Mesenchymal stem cell (in vitro differentiated cells and primary cell): ENCODE results near the gene METTL8.
A peak's percentile ranks its signal among the peaks of the same experiment; 100 is the strongest.

Source experiments
- DNase-seq: peaks from one replicate; pipeline ENCODE4 v3.0.0-alpha.2; 2013
- H2AFZ ChIP-seq: one replicate; pipeline ENCODE4 v1.6.1; 2013; ENCODE audit warnings: low read depth, mild to moderate bottlenecking, control low read depth, inconsistent platforms, low read length, moderate library complexity
- H2AK5ac ChIP-seq: 2 replicates; pipeline ENCODE4 v1.6.1; 2013; ENCODE audit warnings: low read length, moderate library complexity, mild to moderate bottlenecking, inconsistent platforms; ENCODE audit not compliant: severe bottlenecking
- H2BK120ac ChIP-seq: one replicate; pipeline ENCODE4 v1.6.1; 2013; ENCODE audit warnings: low read depth, mild to moderate bottlenecking, inconsistent platforms, low read length, moderate library complexity
- H2BK12ac ChIP-seq, 2 experiments: one replicate each; pipeline ENCODE4 v1.6.1; 2013; ENCODE audit warnings: inconsistent platforms in 2 of 2, low read length in 2 of 2, mild to moderate bottlenecking in 2 of 2, moderate library complexity in 2 of 2, control low read depth in 1 of 2
- H2BK15ac ChIP-seq: one replicate; pipeline ENCODE4 v1.6.1; 2013; ENCODE audit warnings: mild to moderate bottlenecking, low read depth, inconsistent platforms; ENCODE audit not compliant: poor library complexity, severe bottlenecking
- H2BK5ac ChIP-seq: 2 replicates; pipeline ENCODE4 v1.6.1; 2013; ENCODE audit warnings: low read depth, mild to moderate bottlenecking, low read length, control low read depth, inconsistent platforms; ENCODE audit not compliant: poor library complexity, severe bottlenecking
- H3K14ac ChIP-seq, 2 experiments: one replicate each; pipeline ENCODE4 v1.6.1; 2013; ENCODE audit warnings: inconsistent platforms in 2 of 2, low read length in 2 of 2, control low read depth in 1 of 2, mild to moderate bottlenecking in 1 of 2, moderate library complexity in 1 of 2
- H3K18ac ChIP-seq, 2 experiments: one replicate each; pipeline ENCODE4 v1.6.1; 2013; ENCODE audit warnings: inconsistent platforms in 2 of 2, low read length in 2 of 2, control low read depth in 1 of 2, low read depth in 1 of 2, mild to moderate bottlenecking in 1 of 2
- H3K23ac ChIP-seq, 2 experiments: one replicate each; pipeline ENCODE4 v1.6.1; 2013; ENCODE audit warnings: inconsistent platforms in 2 of 2, low read length in 2 of 2, mild to moderate bottlenecking in 2 of 2, moderate library complexity in 2 of 2, control low read depth in 1 of 2
- H3K27ac ChIP-seq: 2 replicates; pipeline ENCODE4 v1.5.1; 2013; ENCODE audit warnings: mild to moderate bottlenecking, moderate library complexity, low read length, control low read depth, inconsistent platforms; ENCODE audit not compliant: poor library complexity, severe bottlenecking
- H3K27me3 ChIP-seq, 2 experiments: 2 replicates each; pipeline versions ENCODE4 v1.6.1 to v1.7.0; 2013; ENCODE audit warnings: low read length in 2 of 2, mild to moderate bottlenecking in 2 of 2, moderate library complexity in 2 of 2, control low read depth in 1 of 2, inconsistent platforms in 1 of 2; ENCODE audit not compliant: control insufficient read depth in 1 of 2, insufficient read depth in 1 of 2
- H3K36me3 ChIP-seq, 2 experiments: 2 replicates each; pipeline versions ENCODE4 v1.6.1 to v1.7.0; 2013; ENCODE audit warnings: low read length in 2 of 2, control low read depth in 1 of 2, inconsistent platforms in 1 of 2, low read depth in 1 of 2, mild to moderate bottlenecking in 1 of 2; ENCODE audit not compliant: insufficient read depth in 2 of 2, control insufficient read depth in 1 of 2
- H3K4ac ChIP-seq, 2 experiments: one replicate each; pipeline ENCODE4 v1.6.1; 2013; ENCODE audit warnings: inconsistent platforms in 2 of 2, low read length in 2 of 2, mild to moderate bottlenecking in 2 of 2, moderate library complexity in 2 of 2, control low read depth in 1 of 2, low read depth in 1 of 2
- H3K4me1 ChIP-seq: 2 replicates; pipeline ENCODE4 v1.6.1; 2013; ENCODE audit warnings: low read depth, low read length, control low read depth; ENCODE audit not compliant: control insufficient read depth, insufficient read depth
- H3K4me2 ChIP-seq: 2 replicates; pipeline ENCODE4 v1.6.1; 2013; ENCODE audit warnings: low read length, mild to moderate bottlenecking, inconsistent platforms; ENCODE audit not compliant: poor library complexity, severe bottlenecking
- H3K4me3 ChIP-seq, 2 experiments: 2 replicates each; pipeline versions ENCODE4 v1.5.1 to v1.7.0; 2013; ENCODE audit warnings: low read length in 2 of 2, mild to moderate bottlenecking in 2 of 2, control low read depth in 1 of 2, low read depth in 1 of 2; ENCODE audit not compliant: insufficient read depth in 1 of 2
- H3K79me1 ChIP-seq: replicated peaks from 2 replicates; pipeline ENCODE4 v1.6.1; 2013; ENCODE audit warnings: mild to moderate bottlenecking, control low read depth, low read length, inconsistent platforms; ENCODE audit not compliant: poor library complexity, severe bottlenecking
- H3K9ac ChIP-seq: 2 replicates; pipeline ENCODE4 v1.7.0; 2013; ENCODE audit warnings: mild to moderate bottlenecking, low read length, moderate library complexity
- H3K9me3 ChIP-seq: 2 replicates; pipeline ENCODE4 v1.7.0; 2013; ENCODE audit warnings: mild to moderate bottlenecking, low read length; ENCODE audit not compliant: control insufficient read depth
- H4K8ac ChIP-seq: one replicate; pipeline ENCODE4 v1.6.1; 2013; ENCODE audit warnings: inconsistent platforms, mild to moderate bottlenecking, low read length, moderate library complexity
- H4K91ac ChIP-seq: one replicate; pipeline ENCODE4 v1.6.1; 2013; ENCODE audit warnings: mild to moderate bottlenecking, low read length, inconsistent platforms
- WGBS: methylation state at CpG from one replicate; pipeline ENCODE4 v1.1.7; 2013; ENCODE audit warnings: mixed read lengths; 5-methylcytosine and 5-hydroxymethylcytosine counted together

Gene METTL8

GRCh38 chr2:171406044-171406443 is 27.7 kb downstream of the METTL8 start:
- Histone ChIP-seq H3K4me1 (peaks cover 5% of the 10 kb centered on the region), H3K79me1 (peaks cover 20% of the 10 kb centered on the region), H2BK5ac (no peak overlapping the region), H2BK15ac (no peak overlapping the region), H3K36me3 (no peaks in the 10 kb centered on the region), H3K18ac (no peak overlapping the region), H2AK5ac (peak overlapping the region; percentile 85), H3K14ac (no peak overlapping the region), H2BK12ac (no peak overlapping the region), H4K8ac (no peak overlapping the region), H3K9me3 (peaks cover 8% of the 10 kb centered on the region), H3K4me2 (no peak overlapping the region), H2BK120ac (no peak overlapping the region), H4K91ac (no peak overlapping the region), H3K4me3 (no peak overlapping the region), H2AFZ (no peak overlapping the region), H3K27me3 (no peaks in the 10 kb centered on the region), H3K27ac (no peak overlapping the region), H3K23ac (no peak overlapping the region), H3K4ac (no peak overlapping the region), H3K9ac (no peak overlapping the region)
- WGBS = 100% methylated on average over 1 of the region's 1 CpG
- DNase-seq = no peak

GRCh38 chr2:171405546-171405945 is 28.2 kb downstream of the METTL8 start:
- Histone ChIP-seq H2AFZ (no peak overlapping the region), H2BK12ac (no peak overlapping the region), H2BK120ac (no peak overlapping the region), H4K8ac (no peak overlapping the region), H3K36me3 (no peaks in the 10 kb centered on the region), H3K79me1 (peaks cover 20% of the 10 kb centered on the region), H3K9ac (no peak overlapping the region), H3K14ac (no peak overlapping the region), H3K27me3 (no peaks in the 10 kb centered on the region), H2BK5ac (no peak overlapping the region), H3K4ac (no peak overlapping the region), H3K23ac (no peak overlapping the region), H3K9me3 (peaks cover 8% of the 10 kb centered on the region), H2BK15ac (no peak overlapping the region), H3K18ac (no peak overlapping the region), H3K4me2 (no peak overlapping the region), H3K4me3 (no peak overlapping the region), H3K27ac (no peak overlapping the region), H2AK5ac (no peak overlapping the region), H3K4me1 (peaks cover 5% of the 10 kb centered on the region), H4K91ac (no peak overlapping the region)
- 100% methylated on average over 1 of the region's 1 CpG for WGBS
- DNase-seq = no peak

- 83% methylated on average over 1 of the region's 2 CpGs for WGBS
- H4K91ac ChIP-seq = no peak overlapping the region
These were observed 29.1 kb downstream of the METTL8 start for GRCh38 chr2:171404719-171405118.

GRCh38 chr2:171404261-171404660 is 29.5 kb downstream of the METTL8 start:
- Histone ChIP-seq H3K18ac (no peak overlapping the region), H2BK5ac (no peak overlapping the region), H3K79me1 (peaks cover 22% of the 10 kb centered on the region), H3K9me3 (peaks cover 8% of the 10 kb centered on the region), H4K8ac (no peak overlapping the region), H3K27me3 (no peaks in the 10 kb centered on the region), H2AK5ac (no peak overlapping the region), H2BK15ac (no peak overlapping the region), H3K4ac (no peak overlapping the region), H3K36me3 (no peaks in the 10 kb centered on the region), H2AFZ (no peak overlapping the region), H2BK12ac (no peak overlapping the region), H3K14ac (no peak overlapping the region), H3K4me1 (peaks cover 2% of the 10 kb centered on the region), H3K4me2 (no peak overlapping the region), H3K23ac (no peak overlapping the region), H4K91ac (no peak overlapping the region), H3K4me3 (no peak overlapping the region), H2BK120ac (no peak overlapping the region), H3K27ac (peak overlapping the region; percentile 7), H3K9ac (no peak overlapping the region)
- DNase-seq = peak; percentile 64
- WGBS = 55% methylated on average over 5 of the region's 5 CpGs

More at GRCh38 chr2:171404719-171405118, 29.1 kb downstream of the METTL8 start:
- H3K79me1 ChIP-seq = peaks cover 21% of the 10 kb centered on the region
- no peak overlapping the region for H3K9ac ChIP-seq
- peaks cover 8% of the 10 kb centered on the region for H3K9me3 ChIP-seq
- H2BK12ac ChIP-seq = no peak overlapping the region
- H3K4me1 ChIP-seq = peaks cover 5% of the 10 kb centered on the region
- no peaks in the 10 kb centered on the region for H3K27me3 ChIP-seq
- no peak overlapping the region for H3K23ac ChIP-seq
- H2BK15ac ChIP-seq = no peak overlapping the region
- no peak overlapping the region for H2AK5ac ChIP-seq
- DNase-seq = no peak
- no peak overlapping the region for H3K4me2 ChIP-seq
- no peak overlapping the region for H4K8ac ChIP-seq
- H3K14ac ChIP-seq = no peak overlapping the region
- H3K36me3 ChIP-seq = no peaks in the 10 kb centered on the region
- H3K18ac ChIP-seq = no peak overlapping the region
- no peak overlapping the region for H2BK120ac ChIP-seq
- H2BK5ac ChIP-seq = no peak overlapping the region
- no peak overlapping the region for H3K4me3 ChIP-seq
- H2AFZ ChIP-seq = no peak overlapping the region
- no peak overlapping the region for H3K4ac ChIP-seq
- H3K27ac ChIP-seq = peak overlapping the region; percentile 62
